CD4-positive, alpha-beta T cell treated with Interleukin-2 at 100 ng/mL for 4 hours (primary cell): ENCODE results near the gene PRKACA.
A peak's percentile ranks its signal among the peaks of the same experiment; 100 is the strongest.

Experiments used
- DNase-seq: peaks from one replicate; pipeline ENCODE4 v3.0.0-alpha.2; 2020; ENCODE audit warnings: low spot score

PRKACA gene

DNA sequence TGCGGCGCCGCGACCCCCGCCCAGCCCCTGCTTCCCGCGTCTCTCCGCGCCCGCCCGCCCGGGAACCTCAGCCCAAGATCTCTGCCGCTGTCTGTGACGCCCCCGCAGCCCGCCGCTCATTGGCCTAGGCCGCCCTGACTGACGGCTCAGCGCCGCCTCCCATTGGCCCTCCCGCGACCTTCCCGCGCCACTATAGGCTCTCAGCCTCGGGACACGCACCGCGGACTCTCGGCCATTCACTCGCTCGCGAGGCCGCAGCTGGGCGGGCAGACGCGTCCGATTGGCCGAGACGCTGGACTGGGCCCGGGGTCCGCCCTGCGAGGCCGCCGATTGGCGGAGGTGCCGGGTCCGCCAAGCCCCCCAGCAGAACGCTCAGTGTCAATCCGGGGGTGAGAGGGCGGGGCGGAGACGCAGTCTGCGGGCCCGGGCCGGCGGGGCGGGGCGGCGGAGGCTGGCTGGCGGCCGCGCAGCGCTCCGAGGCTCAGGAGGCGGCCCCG is at the start of gene PRKACA:
TSS of gene PRKACA (minus strand) at position 95 of the 497 bp plus-strand sequence. CDS start 215 bp downstream, outside the sequence.
- DNase-seq = peak; percentile 99

DNA sequence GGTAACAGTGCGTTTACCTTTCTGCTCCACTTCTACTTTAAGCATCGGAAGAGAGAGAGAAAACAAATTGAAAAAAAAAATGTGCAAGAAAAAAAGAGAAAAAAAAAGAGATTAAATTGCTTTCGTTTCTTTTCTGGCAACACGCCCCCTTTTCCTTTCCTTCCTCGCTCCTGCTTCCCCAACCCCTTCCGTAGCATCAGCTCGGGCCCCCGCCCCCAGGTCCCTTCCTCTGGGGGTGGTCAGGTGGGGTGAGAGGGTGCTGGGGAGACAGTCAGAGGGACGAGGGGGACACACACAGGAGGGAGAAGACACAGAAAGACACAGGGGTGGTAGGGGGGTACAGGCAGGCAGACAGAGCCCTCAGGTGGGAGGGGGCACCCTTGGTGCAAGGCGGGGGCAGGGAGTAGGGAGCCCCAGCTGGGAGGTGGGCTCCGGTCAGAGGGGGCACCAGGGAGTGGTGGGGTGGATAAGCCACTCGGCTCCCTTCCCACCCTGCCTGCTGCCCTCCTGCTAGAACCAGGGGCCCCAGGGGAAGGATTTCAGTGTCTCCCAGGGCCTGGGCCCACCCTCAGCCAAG is 49.5 kb upstream of the PRKACA start:
- DNase-seq = no peak

DNA sequence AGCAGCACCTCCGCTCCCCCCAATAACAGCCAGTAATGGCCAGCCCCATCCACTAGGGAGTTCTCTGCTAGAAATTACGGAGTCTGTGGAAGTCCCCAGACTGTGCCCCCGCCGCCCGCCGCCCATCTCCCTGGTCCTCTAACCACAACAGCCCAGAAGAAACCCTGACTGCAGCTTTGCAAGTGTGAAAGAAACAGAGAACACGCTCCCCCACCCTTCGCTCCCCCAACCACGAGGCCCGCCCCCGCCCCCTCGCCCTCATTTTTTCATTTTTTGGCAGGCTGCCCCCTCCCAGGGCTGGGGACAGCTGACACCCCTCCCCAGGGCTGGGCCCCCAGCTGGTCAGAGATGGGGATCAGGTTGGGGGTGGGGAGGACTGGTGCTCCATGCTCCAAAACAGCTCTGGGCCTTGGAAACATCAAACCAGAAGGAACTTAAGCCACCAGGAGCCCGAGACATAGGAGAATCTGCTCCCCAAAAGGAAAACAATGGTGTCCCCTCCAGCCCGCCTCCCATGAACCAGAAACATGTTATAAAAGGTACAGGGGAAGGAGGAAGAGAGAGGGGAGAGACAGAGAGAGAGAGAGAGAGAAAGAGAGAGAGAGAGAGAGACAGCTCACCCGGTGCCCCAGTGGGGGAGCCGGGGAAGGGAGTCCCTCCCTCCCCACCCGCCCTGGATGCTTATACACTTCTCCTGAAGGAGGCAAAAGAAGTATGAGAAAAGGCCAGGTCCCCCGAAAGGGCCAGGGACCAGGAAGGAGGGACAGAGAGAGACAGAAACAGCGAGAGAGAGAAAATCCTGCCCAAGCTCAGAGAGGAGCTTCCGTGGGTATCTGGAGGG is 48.6 kb upstream of the PRKACA start:
- no peak for DNase-seq

DNA sequence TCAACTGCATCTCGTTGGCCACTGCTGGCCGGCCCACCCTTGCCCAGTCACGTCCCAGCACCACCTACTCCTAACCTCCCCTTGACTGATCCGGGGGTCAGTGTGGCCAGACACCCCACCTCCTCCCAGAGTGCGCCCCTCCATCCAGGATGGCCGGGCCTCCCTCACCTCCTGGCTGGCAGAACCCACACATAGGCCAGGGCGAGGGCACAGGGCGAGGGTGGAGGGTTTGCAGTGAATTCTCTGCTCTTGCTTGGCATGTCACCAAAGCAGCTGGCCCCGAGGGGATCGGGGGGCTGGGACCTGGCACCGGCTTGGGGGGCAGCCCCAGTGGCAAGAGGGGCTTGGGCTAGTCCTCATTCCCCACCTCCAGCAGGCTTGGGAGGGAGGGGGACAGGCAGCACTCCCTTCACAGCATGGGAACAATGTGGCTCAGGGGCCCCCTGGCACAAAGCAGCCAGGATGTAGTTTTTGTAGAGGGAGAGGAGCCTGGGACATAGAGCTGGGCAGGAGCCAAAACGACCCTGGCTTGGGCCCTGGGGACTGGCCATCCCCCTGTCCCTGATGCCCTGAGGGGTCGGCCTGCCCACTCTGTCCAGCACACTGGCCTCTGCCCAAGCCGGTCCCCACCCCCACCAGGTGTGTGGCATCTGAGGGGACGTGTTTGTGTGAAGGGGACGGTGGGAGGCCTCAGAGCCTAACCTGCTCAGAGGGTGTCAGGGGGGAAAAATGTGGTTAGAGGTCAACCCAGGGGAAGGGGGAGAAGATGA is 47.3 kb upstream of the PRKACA start:
- no peak for DNase-seq

DNA sequence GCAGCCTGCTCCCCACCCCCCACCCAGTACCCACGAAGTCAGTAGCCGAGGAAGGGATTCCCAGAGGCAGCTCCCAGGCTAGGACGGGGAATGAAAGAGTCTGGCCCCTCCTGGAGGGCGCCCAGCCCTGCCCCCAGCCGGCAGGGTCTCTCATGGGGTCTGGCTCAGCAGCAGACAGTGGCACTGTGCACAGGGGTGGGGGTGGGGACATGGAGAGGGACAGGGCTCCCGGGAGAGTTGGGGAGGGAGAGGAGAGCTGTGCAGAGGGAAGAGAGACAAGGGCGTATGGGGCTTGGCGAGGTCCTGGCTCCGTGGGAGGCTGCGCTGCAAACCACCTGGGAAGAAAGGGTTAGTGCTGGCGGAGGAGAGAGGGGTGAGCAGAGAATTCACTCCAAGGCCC is 46.5 kb upstream of the PRKACA start:
- no peak for DNase-seq

DNA sequence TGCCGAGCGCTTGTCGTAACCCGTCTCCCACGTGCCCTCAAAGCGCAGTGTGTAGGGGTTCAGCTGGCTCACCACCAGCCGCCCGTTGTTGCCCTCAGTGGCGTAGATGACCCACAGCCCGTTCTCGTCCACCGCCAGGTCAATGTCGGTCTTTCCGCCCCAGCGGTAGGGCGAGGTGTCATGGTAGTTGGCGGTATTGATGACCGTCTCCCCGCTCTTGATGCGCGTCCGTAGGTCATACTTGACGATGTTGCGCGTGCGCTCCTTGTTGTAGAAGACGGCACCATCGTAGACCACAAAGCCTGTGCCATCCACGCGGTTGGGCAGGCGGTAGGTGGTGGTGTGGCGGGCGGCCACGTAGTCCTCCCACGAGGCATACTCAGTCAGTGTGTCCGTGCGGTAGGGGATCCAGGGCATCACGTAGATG is 45.3 kb upstream of the PRKACA start:
- DNase-seq = no peak

DNA sequence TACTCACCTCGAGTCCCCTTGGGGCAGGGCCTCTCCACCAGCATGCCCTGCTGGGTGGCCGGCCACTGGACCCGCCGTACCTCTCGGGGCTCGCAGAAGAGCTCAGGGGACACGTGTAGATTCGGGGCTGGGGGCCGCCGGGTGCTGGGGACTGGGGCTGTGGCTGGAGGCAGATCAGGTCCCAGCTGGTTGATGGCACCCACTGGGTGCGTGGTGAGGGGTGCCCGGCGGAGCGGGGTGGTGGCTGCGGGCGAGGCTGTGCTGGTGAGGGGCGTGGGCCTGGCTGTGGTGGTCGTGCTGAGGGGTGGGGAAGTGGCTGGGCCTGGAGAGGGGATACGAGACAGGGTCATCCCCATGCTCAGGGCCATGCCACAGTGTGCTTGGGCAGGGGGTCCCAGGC is 43.7 kb upstream of the PRKACA start:
- DNase-seq = no peak

DNA sequence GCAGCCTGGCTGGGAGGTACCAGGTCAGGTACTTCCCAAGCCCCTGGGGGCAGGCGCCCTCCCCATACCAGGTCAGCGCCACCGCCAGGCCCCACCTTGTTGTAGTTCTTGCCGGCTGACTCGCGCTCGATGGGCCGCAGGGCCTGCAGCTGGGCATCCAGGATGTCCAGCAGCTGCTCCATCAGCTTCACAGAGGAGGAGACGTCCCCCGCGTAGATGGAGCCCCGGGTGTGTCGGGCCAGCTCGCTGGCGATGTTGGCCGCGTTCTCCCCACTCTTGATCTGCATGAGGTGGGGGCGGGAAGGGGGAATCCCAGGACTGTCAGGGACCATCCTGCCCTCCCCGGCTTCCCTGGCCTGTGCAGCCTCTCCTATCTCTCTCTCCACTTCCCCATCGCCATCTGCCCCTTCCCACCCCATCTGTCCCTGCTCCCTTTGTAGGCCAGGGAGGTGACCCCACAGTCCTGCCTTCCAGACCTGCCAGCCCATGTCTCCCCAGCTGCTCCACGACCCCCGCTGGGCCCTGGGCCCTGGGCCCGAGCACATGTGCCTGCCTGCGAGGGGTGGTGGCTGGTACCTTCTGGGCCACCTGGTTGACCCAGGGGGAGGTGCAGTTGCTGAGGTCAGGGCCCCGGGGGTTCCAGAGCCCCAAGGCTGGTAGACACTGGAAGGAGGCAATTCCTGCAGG is 42.6 kb upstream of the PRKACA start:
- no peak for DNase-seq

DNA sequence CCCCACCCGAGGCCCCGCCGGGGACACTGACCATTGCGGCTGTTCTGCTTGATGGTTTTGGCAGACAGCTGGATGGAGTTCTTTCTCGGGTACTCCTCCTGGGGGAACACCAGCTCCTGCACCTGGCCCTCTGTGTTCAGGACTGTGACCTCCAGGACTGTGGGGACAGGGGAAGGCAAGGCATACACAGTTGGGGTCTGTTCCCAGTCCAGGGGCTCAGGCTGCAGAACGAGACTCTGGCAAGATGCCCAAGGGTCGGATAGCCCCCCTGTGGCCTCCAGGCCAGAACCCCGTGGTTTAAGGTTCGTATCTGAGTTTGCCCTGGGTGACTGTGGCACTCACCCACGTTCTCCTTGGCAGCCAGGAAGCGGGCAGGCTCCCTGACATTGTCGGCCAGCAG is 41.5 kb upstream of the PRKACA start:
- no peak for DNase-seq

DNA sequence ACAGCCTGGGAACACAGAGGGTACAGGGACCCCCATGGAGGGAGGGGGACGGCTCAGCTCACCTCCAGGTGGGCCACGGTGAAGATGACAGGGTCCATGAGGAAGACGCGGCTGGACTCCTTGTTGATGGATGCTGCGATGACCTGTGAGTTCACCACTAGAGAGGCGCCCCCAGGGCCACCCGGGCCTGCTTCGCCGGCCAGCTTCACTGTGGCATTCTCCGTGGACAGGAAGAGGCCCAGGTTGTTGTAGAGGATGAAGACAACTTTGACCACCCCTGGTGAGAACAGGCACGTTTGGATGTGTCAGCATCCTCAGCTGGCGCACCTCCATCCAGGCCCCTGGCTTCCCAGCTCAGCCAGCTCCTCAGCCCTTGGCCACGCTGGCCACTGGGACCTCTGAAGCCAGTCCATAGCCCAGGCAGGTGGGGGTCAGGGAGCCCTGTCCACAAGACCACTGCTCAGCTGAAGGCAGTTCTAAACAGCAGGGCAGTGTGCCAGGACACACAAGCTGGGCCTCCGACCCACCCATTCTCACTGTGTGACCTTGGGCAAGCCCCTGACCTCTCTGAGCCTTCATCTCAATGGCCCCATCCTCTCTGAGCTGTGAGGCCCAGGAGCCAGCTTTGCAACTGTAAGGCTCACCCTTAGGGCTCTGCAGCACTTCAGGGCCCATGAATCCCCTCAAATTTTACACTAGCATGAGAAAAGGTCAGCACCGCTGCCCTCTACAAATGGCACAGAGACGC is 40.9 kb upstream of the PRKACA start:
- DNase-seq = no peak

DNA sequence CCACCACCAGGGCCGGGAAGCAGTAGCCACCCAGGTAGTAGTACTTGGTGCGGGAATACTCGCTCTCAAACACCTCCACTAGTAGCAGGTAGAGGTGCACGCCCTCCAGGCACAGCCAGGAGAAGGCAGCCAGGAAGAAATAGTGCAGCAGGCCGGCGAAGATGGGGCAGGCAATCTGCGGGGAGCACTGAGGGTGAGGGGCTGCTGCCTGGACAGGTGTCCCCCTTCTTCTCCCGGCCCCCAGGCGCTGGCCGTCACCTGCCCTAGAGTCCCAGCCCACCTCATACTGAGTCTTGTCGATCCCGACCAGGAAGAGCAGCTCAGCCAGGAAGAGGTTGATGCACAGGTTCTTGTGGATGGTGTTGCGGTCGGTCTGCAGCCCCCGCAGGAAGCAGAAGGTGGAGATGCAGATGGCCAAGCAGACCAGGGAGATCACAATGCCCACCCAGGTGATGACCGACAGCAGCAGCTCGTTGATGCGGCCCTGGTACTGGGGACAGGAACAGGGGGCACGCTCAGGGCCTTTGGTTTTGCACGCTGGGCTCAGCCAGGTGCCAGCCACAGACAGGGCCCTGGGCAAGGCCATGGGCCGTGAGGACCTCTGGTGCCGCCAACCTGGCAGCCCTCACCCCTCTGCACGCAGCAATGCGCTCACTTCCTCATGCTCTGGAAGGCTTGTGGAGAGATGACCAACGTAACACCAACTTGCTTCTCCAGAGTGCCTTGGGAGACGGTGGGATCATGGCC is 39.6 kb upstream of the PRKACA start:
- no peak for DNase-seq

DNA sequence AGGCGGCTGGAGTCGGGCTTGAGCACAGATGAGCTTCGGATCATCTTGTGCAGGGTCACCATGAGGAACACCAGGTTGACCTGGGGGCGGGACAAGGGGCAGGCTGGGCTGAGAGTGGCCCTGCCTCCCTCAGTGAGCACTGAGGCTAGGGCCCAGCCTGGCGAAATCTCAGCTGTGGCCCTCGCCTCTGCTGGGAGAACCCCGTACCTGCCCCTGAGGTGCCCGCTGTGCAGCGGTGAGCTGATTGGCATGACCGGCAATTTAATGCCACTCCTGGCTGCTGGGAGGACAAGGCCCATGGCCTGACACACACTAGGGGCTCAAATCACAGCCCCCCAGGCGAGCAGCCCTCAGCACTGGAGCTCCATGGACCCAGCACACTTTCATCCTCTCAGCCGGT is 38.6 kb upstream of the PRKACA start:
- DNase-seq = no peak

DNA sequence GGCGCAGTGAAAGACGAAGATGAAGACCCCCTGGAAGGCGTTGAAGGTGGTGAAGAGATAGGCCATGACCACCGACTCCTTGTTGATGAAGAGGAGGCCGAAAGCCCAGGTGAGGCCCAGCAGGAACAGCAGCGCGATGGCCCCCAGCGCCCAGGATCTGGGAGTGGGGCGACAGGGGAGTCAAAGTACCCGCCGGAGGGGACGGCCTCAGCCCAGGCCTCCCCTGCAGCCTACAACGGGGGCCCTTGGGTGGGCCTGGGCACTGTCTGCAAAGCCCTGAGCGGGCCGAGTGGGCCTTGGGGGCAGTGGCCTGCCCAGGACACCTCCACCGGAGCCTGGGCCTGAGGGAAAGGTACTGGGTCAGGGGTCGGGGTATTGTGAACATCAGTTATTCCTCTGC is 37.8 kb upstream of the PRKACA start:
- DNase-seq = no peak

DNA sequence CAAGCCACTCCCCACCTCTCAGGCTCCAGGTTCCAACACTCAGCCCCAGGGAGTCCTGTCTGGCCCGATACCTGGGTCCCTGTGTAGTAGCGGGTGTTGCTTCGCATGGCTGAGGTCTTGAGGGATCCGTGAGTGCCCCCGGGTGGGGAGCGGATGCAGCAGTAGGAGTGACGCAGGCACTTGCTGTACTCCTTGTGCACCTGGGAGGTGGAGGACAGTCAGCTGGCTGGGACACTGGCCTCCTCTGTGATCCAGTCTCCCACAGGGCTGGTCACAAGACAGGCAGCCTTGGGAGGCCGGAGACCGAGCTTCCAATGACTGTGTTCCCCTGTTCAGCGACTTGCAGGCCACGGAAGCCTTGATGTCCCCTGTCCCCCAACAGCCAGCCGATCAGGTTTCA is 35.2 kb upstream of the PRKACA start:
- DNase-seq = no peak

DNA sequence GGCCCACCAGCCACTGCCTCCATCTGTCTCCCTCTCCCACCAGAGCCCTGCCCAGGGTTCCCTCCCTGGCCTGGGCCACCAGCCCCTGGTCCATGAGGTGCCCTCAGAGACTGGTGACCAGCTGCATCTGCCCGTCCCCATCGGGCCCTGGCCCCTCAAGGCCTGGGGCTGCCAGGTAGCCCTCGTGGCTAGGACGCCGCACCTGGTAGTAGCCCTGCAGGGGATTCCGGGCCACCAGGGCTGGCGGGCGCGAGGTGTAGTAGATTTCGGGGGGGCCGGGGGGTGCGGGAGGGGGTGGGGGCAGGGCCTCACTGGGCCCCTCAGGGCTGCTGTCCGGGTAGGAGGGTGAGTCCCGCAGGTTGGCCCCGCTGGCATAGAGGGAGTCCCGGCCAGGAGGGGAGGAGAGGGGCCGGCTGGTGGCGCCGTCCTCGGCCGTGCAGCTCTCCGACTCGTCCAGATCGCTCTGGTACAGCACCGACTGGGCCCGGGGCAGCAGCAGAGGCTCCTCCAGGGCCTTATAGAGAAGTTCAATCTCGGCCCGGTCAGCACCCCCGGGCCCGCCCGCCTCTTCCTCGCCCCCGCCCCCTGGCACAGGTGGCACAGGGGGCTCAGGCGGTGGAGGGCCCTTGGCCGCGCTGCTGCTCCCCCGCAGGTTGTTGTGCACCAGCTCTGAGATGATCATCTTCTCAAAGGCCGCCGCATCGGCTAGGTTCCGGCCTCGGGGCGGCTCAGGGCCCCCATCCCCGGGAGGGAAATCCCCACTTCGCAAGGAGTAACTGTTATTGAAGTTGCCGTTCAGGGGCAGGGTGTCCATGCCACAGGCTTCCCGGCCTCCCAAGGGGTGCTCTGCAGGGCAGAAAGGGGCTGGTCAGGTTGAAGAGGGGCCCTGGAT is 33.5 kb upstream of the PRKACA start:
- DNase-seq = no peak

DNA sequence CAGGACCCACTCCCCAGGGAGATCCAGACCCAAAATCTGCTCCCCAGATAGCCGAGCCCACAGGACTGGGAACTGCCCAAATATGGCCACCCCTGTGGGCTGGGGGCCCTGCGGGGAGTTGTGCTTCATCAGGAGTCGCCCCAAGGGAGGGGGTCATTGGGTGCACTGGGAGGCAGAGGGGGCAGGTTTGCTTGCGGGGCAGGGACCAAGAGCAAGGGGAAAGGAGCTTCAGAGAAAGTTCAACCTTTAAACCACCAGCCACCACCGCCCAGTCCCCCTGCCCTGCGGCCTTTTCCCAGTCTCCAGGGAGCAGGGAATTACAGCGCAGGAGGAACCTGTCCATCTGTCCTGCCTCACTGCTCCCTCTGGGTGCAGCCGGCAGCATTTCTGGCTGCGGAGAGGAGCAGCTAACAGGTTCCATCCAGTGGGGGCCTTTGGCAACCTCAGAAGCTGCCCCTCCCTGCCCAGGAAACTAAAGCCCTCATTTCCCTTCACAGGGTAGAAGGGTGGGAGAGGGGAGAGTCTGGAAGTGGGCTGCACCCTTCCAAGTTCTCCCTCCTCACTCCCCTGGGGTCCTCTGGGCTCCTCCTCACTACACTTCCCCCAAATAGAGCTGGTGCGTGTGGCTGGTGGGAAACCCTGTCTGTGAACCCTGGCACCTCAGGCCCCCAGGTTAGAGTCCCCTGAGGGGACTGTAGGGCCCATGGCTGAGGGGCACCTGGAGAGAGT is 32.6 kb upstream of the PRKACA start:
- no peak for DNase-seq

DNA sequence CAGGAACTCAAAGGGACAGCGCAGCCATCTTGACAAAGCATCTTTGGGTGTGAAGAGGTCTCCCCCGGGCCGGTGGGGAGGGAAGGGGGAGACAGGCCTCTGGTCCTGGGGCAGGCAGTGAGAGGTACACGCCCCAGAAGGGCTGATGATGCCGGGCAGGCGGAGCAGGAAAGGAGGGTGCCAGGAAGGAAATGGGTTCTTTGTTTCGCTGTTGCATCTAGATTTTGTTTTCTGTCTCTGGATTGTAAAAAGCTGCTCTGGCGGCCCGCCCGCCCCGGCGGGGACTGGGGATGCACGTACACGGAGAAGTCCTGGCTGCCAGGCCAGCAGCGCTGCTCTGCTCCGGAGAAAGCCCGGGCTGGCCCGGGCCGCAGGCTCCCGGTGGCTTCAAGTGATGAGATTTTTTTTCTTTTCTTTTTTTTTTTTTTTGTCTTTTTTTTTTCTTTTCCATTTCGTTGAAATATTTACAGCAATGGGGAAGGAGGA is 32.0 kb upstream of the PRKACA start:
- peak; percentile 62 for DNase-seq

DNA sequence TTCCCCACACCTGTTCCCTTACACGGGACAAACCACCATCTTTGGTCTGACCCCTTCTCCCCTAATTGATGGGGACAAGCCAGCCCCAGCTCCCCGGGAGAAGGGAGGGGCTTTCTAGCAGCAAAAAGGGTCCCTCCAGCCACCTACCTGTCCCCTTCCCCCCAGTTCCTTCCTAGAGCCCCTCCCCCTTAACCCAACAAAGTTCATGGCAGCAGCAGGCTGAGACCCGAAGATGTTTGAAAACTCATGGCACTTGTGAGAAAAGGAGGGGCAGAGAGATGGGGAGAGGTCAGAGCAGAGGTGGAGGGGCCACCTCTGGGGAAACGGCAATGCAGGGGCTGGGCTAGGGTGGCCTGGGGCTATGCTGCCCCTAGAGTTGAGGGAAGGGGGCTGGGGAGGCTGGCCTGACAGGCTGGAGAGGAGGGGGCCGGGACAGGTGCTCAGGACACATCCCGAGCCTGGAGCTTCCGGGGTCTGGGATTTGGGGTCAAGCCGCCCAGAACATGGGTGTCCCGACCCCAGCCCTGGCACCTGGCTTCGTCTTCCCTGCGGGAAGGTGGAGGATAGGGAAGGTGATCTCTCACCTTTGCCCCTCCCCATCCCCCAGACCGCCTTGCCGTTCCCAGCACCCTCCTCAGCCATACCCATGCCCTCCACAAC is 31.3 kb upstream of the PRKACA start:
- no peak for DNase-seq
